Glomerular visceral epithelial cell (primary cell): ENCODE measurements around the gene SNRNP48.
A peak's percentile ranks its signal among the peaks of the same experiment; 100 is the strongest.

Source experiments
- DNase-seq: peaks from one replicate; pipeline ENCODE4 v3.0.0-alpha.2; 2016; ENCODE audit errors: extremely low spot score

Gene SNRNP48

GRCh38 chr6:7559196-7559595 lies 30.8 kb upstream of the SNRNP48 start:
- DNase-seq = no peak

- no peak for DNase-seq
Measured at GRCh38 chr6:7559651-7560385, 30.2 kb upstream of the SNRNP48 start.

GRCh38 chr6:7561153-7561964 lies 28.6 kb upstream of the SNRNP48 start:
- DNase-seq = no peak

GRCh38 chr6:7562769-7563168 lies 27.2 kb upstream of the SNRNP48 start:
- DNase-seq = no peak

- DNase-seq = no peak
Measured at GRCh38 chr6:7566107-7566506, 23.9 kb upstream of the SNRNP48 start.

DNA sequence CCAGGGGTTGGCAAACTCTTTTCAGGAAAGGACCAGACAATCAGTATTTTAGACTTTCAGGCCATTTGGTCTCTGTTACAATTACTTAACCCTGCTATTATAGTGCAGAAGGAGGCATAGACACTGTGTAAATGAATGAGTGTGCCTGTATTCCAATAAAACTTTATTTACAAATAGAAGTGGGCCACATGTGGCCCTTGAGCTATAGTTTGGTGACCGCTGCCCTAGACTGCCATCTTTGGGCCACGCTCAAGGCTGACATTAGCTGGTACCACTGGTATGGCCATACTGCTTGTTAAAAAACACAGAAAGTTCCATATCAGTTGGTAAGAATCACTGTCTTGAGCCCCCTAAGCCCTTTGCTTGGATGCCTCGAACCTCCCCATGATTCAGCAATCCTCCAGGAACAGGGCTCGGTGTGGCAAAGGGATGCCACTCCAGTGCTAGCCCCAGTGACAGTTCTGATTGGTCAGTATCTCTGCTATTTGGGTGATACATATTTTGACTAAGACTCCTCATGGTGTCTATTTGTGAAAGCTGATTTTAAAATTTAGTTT lies 23.3 kb upstream of the SNRNP48 start:
- no peak for DNase-seq

DNA sequence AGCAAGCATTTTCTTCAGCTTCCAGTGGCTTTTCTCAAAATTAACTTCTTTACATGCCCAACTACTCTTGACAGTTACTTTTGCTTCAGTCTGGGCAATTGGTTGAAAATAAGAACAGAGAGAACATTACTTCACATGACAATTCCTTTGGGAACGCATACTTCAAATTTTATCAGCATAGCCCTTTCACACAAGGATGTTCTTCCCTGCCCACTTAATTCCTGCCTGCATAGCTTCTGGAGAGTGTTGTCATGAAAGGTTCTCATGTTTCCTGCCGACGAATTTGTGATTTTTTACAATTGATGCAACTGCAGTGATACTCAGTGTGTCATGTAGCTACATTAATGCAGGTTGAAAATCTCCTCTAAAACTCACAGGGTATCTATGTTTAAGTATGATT lies 22.0 kb upstream of the SNRNP48 start:
- DNase-seq = no peak

- DNase-seq = no peak
Measured at GRCh38 chr6:7569082-7569481, 20.9 kb upstream of the SNRNP48 start.

DNA sequence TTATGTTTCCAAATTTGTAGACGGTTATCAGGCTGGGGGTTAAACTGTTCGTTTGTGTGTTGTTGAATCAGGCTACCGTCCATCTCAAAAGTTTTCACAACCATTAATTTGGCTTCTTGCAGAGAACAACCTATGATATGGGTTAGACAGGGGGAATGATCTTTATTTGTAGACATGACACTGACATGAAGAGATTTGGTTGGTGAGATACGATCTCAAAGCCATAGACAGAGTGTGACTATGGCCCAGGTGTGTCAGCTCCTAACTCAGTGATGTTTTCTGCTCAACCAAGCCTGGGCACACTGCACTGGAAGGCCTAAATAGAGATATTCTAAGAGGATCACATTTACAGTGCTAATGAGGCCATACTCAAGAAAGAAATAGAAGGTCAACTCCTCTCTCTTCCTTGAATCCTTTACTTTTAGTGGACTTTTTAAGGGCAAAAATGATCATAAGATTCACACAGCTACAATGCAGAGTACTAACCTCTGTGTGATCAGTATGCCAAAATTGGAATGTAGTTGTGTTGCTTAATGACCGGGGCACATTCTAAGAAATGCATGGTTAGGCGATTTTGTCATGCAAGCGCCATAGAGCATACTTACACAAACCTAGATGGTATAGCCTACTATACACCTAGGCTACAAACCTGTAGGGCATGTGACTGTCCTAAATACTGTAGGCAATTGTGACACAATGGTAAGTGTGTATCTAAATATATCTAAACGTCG lies 17.6 kb upstream of the SNRNP48 start:
- DNase-seq = no peak

DNA sequence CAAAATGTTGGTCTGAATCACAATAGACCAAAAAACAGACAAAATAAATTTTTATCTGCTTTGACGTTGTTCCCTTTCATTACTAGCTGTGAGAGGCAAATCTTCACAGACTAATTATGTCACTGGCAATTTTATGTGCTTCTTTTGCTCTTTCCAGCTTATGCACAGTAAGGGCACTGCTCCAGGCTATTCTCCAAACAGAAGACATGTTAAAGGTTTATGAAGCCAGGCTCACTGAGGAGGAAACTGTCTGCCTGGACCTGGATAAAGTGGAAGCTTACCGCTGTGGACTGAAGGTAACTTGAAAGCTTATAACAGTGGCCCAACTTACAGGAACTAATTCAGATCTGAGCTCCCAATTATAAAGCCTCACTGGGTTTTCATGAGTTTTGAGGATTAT lies 15.5 kb upstream of the SNRNP48 start:
- no peak for DNase-seq

- no peak for DNase-seq
Measured at GRCh38 chr6:7578516-7578915, 11.5 kb upstream of the SNRNP48 start.

- DNase-seq = no peak
Measured at GRCh38 chr6:7578931-7579330, 11.1 kb upstream of the SNRNP48 start.

DNA sequence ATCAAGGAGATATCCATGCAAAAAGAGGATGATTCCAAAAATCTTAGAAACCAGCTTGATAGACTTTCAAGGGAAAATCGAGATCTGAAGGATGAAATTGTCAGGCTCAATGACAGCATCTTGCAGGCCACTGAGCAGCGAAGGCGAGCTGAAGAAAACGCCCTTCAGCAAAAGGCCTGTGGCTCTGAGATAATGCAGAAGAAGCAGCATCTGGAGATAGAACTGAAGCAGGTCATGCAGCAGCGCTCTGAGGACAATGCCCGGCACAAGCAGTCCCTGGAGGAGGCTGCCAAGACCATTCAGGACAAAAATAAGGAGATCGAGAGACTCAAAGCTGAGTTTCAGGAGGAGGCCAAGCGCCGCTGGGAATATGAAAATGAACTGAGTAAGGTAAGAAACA lies 10.1 kb upstream of the SNRNP48 start:
- no peak for DNase-seq

DNA sequence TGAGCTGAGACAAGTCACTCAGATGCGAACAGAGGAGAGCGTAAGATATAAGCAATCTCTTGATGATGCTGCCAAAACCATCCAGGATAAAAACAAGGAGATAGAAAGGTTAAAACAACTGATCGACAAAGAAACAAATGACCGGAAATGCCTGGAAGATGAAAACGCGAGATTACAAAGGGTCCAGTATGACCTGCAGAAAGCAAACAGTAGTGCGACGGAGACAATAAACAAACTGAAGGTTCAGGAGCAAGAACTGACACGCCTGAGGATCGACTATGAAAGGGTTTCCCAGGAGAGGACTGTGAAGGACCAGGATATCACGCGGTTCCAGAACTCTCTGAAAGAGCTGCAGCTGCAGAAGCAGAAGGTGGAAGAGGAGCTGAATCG lies 9.5 kb upstream of the SNRNP48 start:
- no peak for DNase-seq

DNA sequence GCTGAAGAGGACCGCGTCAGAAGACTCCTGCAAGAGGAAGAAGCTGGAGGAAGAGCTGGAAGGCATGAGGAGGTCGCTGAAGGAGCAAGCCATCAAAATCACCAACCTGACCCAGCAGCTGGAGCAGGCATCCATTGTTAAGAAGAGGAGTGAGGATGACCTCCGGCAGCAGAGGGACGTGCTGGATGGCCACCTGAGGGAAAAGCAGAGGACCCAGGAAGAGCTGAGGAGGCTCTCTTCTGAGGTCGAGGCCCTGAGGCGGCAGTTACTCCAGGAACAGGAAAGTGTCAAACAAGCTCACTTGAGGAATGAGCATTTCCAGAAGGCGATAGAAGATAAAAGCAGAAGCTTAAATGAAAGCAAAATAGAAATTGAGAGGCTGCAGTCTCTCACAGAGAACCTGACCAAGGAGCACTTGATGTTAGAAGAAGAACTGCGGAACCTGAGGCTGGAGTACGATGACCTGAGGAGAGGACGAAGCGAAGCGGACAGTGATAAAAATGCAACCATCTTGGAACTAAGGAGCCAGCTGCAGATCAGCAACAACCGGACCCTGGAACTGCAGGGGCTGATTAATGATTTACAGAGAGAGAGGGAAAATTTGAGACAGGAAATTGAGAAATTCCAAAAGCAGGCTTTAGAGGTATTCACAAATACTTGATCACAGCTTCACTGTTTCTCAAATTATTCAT lies 8.9 kb upstream of the SNRNP48 start:
- DNase-seq = peak; percentile 49

DNA sequence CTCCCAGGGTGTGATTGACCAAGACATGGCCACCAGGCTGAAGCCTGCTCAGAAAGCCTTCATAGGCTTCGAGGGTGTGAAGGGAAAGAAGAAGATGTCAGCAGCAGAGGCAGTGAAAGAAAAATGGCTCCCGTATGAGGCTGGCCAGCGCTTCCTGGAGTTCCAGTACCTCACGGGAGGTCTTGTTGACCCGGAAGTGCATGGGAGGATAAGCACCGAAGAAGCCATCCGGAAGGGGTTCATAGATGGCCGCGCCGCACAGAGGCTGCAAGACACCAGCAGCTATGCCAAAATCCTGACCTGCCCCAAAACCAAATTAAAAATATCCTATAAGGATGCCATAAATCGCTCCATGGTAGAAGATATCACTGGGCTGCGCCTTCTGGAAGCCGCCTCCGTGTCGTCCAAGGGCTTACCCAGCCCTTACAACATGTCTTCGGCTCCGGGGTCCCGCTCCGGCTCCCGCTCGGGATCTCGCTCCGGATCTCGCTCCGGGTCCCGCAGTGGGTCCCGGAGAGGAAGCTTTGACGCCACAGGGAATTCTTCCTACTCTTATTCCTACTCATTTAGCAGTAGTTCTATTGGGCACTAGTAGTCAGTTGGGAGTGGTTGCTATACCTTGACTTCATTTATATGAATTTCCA lies 4.6 kb upstream of the SNRNP48 start:
- DNase-seq = no peak

DNA sequence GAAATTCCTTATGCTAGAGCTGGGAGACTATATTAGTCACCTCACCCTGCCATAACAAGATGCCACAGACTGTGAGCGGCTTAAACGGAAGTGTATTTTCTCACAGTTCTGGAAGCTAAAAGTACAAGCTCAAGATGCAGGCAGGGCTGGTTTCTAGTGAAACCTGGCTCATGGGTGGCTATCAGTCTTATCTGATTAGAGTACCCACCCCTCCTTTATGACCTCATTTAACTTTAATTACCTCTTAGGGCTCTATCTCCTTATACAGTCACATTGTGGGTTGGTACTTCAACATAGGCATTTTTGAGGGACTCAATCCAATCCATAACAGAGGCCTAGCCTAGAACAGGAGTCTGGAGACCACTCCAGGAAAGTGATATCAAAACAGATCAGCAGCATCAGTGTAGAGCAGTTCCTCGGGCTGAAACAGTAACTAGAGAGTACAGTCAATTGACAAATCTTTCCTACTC lies 2.3 kb upstream of the SNRNP48 start:
- DNase-seq = peak; percentile 56

DNA sequence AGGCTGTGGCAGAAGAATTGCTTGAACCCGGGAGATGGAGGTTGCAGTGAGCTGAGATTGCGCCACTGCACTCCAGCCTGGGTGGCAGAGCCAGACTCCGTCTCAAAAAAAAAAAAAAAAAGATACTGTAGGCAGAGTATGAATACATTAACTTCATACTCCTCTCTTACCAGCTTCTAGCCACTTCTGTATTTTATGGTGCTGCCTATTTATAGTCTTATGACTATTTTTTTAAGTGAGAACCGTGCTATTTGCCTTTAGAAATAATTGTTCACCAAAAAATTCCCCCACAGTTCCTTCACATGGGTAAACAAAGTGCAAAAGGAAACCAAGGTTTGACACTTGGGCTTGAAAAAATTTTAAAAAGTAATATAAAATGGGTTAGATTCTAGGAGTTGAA lies 1.5 kb upstream of the SNRNP48 start:
- DNase-seq = no peak

- DNase-seq = no peak
Measured at GRCh38 chr6:7589221-7589620, 777 bp upstream of the SNRNP48 start.

DNA sequence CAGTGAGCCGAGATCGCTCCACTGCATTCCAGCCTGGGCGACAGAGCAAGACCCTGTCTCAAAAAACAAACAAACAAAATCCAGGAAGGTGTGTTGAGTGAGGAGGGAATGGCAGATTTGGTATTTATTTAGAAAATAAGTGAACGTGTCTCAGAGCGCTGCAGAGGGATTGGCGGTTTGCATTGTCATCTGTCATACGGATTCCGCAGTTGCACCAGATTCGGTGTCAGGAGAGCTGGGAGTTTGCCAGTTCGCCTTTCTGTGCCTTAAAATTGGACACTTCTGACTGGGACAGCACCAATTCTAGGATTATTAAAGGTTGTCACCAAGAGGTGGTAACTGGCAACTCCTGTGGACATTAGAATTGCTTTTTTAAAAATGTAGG lies 912 bp downstream of the SNRNP48 start:
- peak; percentile 18 for DNase-seq

DNA sequence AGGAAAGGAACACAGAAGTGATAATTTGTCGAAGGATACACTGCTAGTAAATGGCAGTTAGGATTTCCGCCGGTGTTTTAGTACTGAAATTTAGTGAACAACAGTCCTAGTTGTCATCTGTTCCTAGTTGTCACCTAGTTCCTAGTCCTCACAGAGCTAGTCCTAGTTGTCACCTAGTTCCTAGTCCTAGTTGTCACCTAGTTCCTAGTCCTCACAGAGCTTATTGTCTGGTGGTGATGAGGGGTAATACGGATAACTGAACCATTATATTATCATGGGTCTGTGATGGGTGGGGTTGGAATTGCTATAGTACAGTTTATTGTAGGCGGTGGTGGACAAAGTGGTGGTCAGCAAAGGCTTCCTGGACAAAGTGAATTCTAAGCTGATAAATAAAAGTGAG lies 1.8 kb downstream of the SNRNP48 start:
- DNase-seq = no peak
